ENCODE measurements around the gene ANP32A.
A peak's percentile ranks its signal among the peaks of the same experiment; 100 is the strongest.

Gene ANP32A

GRCh38 chr15:68739390-68740080 lies 81.2 kb downstream of the ANP32A start:
- no peak for DNase-seq

DNA sequence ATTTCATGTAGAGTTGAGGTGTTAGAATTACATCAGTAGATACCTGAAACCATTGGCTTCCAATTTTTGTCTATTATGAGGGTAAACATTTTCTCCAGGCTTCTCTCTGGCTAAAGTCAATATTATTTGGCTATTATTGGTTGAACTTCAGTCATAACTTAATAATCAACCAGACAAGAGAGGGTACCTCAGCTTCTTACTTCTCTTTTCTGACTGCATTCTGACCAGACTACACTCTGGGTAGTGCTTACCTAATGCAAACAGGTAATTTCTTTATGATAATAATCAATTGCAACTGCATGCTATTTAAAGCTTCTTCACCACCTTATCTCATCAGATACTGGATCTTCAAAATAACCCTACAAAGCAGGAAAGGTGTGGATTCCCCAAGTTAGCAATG lies 85.1 kb downstream of the ANP32A start:
- no peak for DNase-seq

DNA sequence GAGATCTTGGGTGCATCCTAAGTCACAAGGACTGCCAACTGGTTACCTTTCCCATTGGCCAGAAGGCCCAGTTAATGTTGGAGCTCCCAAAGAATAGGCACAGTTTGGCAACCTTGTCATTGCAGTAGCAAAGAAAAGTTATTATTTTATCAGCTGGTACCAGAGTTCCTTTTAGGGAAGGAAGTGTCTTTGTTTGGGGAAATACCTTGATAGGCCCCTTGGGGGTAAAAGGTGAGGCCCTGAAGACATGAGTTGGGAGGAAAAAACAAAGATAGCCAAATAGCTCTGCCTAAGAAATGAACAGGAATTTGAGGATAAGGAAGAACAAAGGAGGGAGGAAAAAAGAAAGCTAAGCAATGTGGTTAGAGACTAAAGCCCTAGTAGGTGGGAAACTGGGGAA lies 85.8 kb downstream of the ANP32A start:
- no peak for DNase-seq

GRCh38 chr15:68734352-68734751 lies 86.3 kb downstream of the ANP32A start:
- no peak for DNase-seq

DNA sequence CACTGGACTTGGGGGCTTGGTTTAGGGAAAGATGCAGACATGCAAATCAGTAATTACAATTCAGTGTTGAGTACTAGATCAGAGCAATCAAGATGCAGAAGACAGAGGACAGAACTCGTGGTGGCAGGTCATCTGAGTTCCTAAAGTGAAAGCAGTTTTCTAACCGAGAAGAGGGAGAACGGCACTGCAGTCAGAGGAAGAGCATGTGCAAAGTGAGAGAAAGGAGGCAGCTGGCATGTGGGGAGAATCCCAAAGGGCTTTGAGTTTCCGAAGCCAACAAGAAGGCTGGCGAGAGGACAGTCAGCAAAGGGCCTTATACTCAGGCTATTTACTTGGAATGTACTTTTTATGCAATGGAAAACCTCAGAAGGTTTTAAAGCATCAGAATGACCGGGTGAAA lies 87.0 kb downstream of the ANP32A start:
- DNase-seq, result no peak

DNA sequence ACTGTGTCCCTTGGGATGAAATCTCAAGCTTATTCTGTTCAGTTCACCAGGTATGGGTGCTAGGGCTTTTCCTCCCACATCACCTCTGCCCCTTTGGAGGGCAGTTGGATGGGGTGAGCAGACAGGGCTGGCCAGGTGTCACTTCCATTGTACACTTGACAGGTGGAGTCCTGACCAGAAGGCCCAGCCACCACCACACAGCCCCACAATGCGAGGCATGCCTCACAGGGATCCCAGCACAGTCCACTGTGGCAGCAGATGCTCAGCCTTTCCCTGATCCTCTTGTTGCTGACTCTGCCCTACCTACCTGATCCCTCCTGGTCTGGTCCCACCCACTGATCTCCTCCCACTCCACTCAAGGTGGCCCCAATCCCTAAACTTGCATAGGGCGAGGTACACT lies 88.2 kb downstream of the ANP32A start:
- no peak for DNase-seq

DNA sequence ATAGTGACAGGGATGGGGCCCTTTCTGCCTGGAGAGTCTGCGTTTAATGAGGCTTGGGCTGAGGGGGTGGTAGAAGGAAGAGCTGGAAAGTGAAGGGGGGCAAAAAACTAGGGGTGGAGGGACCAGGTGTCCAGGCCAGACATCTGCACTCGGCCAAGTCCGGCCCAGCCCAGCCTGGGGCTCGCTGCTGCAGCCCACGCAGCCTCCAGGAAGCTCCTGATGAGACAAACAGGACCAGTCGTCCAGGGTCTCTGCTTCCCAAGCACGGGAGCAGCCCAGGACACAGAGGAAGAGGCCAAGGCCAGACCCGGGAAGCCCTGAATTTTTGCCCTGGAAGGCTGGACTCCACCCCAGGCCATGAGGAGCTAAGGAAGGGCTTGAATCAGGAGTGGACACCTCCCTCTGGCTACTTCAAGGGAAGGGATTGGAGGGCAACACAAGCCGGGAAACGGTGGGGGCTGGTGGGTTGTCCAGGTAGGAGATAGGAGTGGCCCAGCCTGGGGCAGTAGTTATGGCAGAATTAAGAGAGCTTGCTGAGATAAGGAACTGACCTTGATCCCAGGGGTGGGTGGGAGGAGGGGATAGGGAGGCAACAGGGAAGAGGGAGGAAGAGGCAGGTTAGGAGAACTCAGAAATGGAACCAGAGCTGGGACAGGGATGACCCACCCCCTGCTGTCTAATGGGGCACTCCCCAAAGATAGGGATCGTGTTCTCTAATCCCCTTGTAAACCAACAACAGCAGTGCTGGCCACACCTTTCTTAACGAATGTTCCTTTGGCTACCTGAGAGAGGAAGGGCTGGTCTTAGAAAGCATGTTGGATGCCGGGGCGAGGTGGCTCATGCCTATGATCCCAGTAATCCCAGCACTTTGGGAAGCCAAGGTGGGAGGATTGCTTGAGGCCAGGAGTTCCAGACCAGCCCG lies 89.5 kb downstream of the ANP32A start:
- DNase-seq, result no peak

DNA sequence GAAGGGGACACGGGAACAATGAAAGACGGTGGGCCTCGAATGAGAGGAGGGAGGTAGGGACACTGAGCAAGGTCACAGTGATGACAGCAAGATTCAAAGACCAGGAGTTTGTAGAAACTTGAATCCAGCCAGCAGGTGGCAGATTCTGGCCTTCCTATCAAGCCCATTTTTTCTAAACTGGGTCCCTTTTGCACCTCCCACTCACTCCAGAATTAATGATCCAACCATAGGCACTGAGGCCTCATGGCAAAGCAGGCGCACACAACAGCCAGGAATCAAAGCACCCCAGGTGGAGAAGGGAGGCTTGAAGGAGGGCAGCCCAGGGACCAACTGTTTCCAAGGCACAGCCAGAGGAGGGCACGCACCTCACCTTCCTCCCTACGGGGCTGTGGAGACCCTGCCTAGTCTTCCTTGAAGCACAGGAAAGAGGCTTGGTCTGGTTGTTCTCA lies 90.2 kb downstream of the ANP32A start:
- peak; percentile 39 for DNase-seq

- DNase-seq, result no peak
Observed at GRCh38 chr15:68729789-68730411, 90.8 kb downstream of the ANP32A start.
